Activated CD4-positive, CD25-positive, alpha-beta regulatory T cell treated with anti-CD3 and anti-CD28 coated beads, Interleukin-2, amount 50 U/mL, for 72 hours (primary cell): ENCODE measurements around the gene OSR1.
"Not testable (repeated sequence)": the region's sequence is repeated elsewhere in the genome, so short reads cannot be mapped to it uniquely, and the experiment has no call there.

Source experiments
- DNase-seq: peaks from one replicate; pipeline ENCODE4 v3.0.0; 2021

The OSR1 gene

DNA sequence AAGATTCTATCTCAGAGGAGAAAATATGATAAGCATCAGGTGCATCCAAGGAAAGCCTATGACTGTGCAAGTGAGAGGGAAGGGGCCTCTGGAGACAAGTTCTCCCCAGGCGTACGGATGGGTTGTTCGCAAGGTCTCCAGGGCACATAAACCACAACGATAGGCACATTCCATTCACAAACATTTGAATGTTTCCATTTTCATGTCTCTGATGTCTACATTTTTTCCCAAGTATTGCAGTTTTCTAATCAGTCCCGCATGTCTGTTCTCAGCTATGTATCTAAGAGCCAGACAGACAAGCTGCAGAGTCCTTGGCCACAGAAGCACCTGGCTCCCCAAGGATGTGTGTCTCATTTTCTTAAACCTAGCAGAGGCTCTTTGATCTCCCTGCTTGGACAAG lies 28.0 kb downstream of the OSR1 start:
- no peak for DNase-seq

DNA sequence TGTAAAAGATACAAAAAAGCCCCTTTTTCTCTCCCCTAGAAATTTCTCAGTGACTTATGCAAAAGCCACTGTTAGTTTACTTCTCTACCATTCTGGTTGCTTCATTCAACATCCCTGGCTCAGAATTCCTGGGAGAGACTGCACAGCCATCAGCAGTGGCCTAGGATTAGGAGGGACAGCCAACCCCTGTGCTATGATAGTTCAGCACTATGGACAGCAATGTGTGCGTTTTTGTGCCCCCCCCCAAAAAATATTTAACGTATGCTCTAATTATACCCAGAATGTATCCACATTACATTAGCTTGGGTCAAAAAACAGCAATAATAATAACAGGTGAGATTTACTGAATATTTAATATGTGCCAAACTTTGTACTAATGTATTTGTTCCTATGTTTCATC lies 29.0 kb downstream of the OSR1 start:
- DNase-seq, result no peak

- no peak for DNase-seq
These were observed 30.9 kb downstream of the OSR1 start for GRCh38 chr2:19327496-19327895.

GRCh38 chr2:19321946-19322345 lies 36.5 kb downstream of the OSR1 start:
- DNase-seq, result no peak

- no peak for DNase-seq
These were observed 37.6 kb downstream of the OSR1 start for GRCh38 chr2:19320813-19321212.

DNA sequence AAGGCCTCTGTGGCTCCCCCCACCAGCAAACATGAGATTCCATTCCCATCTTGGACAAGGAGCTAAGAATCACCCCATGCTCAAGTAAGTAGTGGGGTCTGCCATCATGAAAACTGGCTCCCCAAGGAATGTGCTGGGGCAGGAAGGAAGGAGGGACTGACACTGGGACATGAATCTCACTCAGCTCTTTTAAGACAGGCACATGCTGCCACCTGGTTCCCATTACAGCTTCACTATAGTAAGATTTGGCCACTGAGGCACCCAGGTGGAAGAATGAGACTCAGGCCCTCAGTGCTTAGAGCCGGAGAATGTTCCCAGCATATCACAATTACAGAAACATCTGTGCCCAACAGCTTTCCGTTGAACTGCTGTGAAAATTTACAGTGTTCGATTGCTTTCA lies 38.7 kb downstream of the OSR1 start:
- DNase-seq, result no peak

- DNase-seq, result no peak
These were observed 39.4 kb downstream of the OSR1 start for GRCh38 chr2:19319064-19319463.

- DNase-seq, result no peak
These were observed 44.9 kb downstream of the OSR1 start for GRCh38 chr2:19313553-19313952.

DNA sequence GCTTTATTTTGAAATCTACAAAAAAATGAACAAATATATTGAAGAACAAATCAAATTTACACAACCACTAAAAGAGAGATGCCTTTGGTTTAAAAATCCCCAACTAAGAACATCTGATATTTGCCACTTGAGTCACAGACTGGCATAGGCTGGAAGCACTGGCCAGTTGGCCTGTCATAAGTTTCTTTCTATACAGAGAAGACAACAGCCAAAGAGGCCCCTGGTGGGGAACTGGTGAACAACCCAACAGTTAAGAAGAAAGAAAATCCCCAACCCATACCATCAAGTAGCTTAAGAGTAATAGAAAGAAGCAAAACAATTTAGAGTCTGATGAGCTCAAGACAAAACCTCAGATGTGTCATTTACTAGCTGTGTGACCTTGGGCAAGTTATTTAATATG lies 45.5 kb downstream of the OSR1 start:
- DNase-seq, result no peak

- DNase-seq, result not testable (repeated sequence)
These were observed 52.4 kb downstream of the OSR1 start for GRCh38 chr2:19306065-19306464.

- DNase-seq, result not testable (repeated sequence)
These were observed 52.9 kb downstream of the OSR1 start for GRCh38 chr2:19305400-19306055.

GRCh38 chr2:19301706-19302105 lies 56.7 kb downstream of the OSR1 start:
- no peak for DNase-seq
